ENCODE results near the gene RPUSD4. TPM values are rescaled to one million over a fixed set of nuclear protein-coding genes. Genes with fewer than 3 reads are reported as not detected.

RPUSD4 gene
- total RNA-seq, 1 experiment from 2014 or later: 47.6 TPM

- peak; percentile 34 for DNase-seq (ENCODE audit: low spot score)
Measured at GRCh38 chr11:126158054-126158791, 53.2 kb downstream of the RPUSD4 start.

GRCh38 chr11:126157326-126158030 lies 54.0 kb downstream of the RPUSD4 start:
- DNase-seq (ENCODE audit: low spot score): peak; percentile 16

GRCh38 chr11:126156814-126157213 lies 54.6 kb downstream of the RPUSD4 start:
- DNase-seq (ENCODE audit: low spot score): no peak

- DNase-seq (ENCODE audit: low spot score): no peak
Measured at GRCh38 chr11:126155402-126156187, 55.9 kb downstream of the RPUSD4 start.

- no peak for DNase-seq (ENCODE audit: low spot score)
Measured at GRCh38 chr11:126154691-126155090, 56.8 kb downstream of the RPUSD4 start.

GRCh38 chr11:126153972-126154371 lies 57.5 kb downstream of the RPUSD4 start:
- peak; percentile 93 for DNase-seq (ENCODE audit: low spot score)

- DNase-seq (ENCODE audit: low spot score): no peak
Measured at GRCh38 chr11:126153006-126153405, 58.4 kb downstream of the RPUSD4 start.

GRCh38 chr11:126152586-126152985 lies 58.9 kb downstream of the RPUSD4 start:
- no peak for DNase-seq (ENCODE audit: low spot score)

GRCh38 chr11:126152152-126152551 lies 59.3 kb downstream of the RPUSD4 start:
- DNase-seq (ENCODE audit: low spot score): no peak

Small RNA genes within 50 kb of the gene (small RNA-seq; reads per million reads assigned to genes)
- not detected for gene AP001893.2
- not detected for gene RN7SL351P
- not detected for gene RNU4-86P

Other genes starting within 250 kb of the RPUSD4 start
- 4.7 and 4.8 TPM in 2 replicates for gene CDON, start 148.8 kb downstream of the RPUSD4 start, total RNA-seq (2014; rRNA removed; shearing (Covaris generic))
- 16.3 and 20.8 TPM in 2 replicates for gene FAM118B, start 132 bp upstream of the RPUSD4 start, total RNA-seq (2014; rRNA removed; shearing (Covaris generic))
- 125 and 126 TPM in 2 replicates for gene SRPRA, start 57.2 kb upstream of the RPUSD4 start, total RNA-seq (2014; rRNA removed; shearing (Covaris generic))
- 38.2 and 42.6 TPM in 2 replicates for gene FOXRED1, start 57.5 kb upstream of the RPUSD4 start, total RNA-seq (2014; rRNA removed; shearing (Covaris generic))
- gene TIRAP, start 71.4 kb upstream of the RPUSD4 start, total RNA-seq (2014; rRNA removed; shearing (Covaris generic)): 11.6 and 12.3 TPM in 2 replicates
- 51.0 and 63.2 TPM in 2 replicates for gene DCPS, start 92.4 kb upstream of the RPUSD4 start, total RNA-seq (2014; rRNA removed; shearing (Covaris generic))
- gene ST3GAL4, start 144.0 kb upstream of the RPUSD4 start, total RNA-seq (2014; rRNA removed; shearing (Covaris generic)): 140 and 158 TPM in 2 replicates

Measured in HT-29 (cell line).